GM19025 (cell line): Measurements from ENCODE around the gene GRID2.
"Not testable (repeated sequence)": the region's sequence is repeated elsewhere in the genome, so short reads cannot be mapped to it uniquely, and the experiment has no call there.

Experiments used
- ATAC-seq: cut with Tn5 transposase; IDR thresholded peaks from one replicate; pipeline ENCODE4 v1.9.1; 2021; ENCODE audit warnings: mild to moderate bottlenecking, low read depth, moderate library complexity; ENCODE audit not compliant: unreplicated experiment

The GRID2 gene

DNA sequence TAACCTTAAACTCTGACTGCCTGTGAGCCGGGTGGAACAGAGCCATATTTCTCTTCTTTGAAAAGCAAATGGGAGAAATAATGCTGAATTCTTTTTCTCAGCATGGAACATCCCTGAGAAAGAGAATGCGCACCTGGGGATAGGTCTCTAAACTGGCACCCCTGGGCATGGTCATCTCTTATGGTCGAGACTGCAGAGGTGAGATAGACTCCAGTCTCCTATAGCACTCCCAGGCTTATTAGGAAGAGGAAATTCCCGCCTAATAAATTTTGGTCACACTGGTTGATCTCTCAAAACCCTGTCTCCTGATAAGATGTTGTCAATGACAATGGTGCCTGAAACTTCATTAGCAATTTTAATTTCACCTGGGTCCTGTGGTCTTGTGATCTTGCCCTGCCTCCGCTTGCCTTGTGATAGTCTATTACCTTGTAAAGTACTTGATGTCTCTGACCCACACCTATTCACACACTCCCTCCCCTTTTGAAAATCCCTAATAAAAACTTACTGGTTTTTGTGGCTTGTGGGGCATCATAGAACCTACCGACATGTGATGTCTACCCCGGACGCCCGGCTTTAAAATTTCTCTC, 1062.5 kb downstream of the GRID2 start:
- not testable (repeated sequence) for ATAC-seq

DNA sequence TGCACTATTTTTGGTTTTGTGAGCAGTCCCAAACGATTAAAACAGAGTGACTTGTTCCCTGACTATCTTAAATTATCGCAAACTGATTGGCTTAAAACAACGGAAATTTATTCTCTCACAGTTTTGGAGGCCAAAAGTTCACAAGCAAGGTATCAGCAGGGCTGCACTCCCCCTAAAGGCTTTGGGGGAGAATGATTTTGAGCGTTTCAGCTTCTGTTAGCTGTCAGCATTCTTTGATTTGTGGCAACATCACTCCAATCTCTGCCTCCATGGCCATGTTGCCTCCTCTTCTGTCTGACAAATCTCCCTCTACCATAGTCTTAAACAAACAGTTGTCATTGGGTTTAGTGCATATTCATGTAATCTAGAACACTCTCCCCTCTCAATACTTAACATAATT, 1065.2 kb downstream of the GRID2 start:
- ATAC-seq: no peak

DNA sequence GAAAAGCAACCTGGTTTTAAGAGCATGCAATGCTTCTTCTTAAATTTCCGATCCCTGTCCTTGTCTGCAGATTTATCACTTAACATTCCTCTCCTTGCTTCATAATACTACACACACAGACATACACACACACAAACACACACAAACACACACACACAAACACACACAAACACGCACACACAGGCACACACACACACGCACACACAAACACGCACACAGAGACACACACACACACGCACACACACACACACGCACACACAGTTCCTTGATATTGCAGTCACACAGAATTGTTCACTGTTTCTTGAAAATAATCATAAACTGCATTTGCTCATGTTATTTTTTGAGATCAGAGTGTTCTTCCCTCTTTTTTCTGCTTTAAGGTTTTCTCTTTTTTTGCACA, 1066.5 kb downstream of the GRID2 start:
- no peak for ATAC-seq

DNA sequence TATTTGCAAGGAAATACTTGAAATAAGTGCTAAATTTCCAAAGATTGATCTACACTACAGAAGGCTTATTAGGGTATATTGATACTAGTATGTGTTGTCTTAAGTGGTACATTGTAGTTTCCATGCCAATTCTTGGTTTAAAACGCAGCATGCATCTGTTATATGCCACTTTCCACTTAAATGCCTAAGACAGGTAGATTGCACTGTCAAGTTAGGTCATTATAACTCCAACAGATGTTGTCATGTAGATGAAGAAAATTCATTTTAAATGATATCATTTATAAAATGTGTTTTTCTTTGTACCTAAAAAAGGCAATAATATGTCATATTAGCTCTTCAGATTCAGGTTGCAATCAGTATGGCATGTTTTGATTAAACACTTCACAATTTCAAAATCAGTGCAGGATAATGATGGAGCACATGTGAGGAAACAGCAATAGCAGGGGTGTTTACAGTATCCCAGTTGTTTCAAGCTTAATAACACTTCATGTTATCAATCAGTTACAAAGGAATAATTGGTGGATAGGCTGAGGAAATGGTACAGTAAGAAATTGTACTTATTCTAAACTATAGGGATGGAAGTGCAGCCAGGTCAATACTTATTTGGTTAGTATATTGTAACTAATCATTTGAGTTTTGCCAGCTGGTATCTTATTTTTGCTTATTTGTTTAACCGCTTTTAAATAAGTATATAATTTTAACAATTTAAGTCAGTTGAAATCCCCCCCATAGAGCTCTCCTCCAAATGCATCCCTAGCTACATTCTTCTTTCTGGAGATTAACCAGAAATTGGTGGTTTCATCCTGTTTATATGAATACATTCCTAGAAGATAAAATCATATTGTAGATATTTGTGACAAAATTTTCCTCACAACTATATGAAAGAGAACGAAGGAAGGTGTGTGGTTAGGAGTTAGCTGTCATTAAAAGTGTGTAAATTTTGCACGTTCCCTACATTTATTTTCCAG, 1070.4 kb downstream of the GRID2 start:
- no peak for ATAC-seq

DNA sequence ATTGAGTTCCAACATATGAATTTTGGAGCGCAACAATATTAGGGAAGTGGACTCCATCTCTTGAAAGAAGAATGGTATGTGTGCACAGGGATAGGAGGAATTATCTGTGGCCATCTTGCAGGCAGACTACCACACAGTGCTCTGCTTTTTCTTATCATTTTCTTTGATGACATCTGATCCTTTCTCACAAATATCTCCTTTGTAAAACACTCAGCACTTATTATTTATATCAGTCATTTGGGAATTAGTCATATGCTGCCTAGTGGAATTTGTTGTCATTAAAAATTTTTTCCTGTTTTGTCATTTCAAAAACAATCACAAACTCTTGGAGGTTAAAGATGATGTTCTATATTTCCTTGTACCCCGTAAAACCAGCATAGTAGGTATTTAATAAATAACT, 1080.5 kb downstream of the GRID2 start:
- ATAC-seq: no peak

DNA sequence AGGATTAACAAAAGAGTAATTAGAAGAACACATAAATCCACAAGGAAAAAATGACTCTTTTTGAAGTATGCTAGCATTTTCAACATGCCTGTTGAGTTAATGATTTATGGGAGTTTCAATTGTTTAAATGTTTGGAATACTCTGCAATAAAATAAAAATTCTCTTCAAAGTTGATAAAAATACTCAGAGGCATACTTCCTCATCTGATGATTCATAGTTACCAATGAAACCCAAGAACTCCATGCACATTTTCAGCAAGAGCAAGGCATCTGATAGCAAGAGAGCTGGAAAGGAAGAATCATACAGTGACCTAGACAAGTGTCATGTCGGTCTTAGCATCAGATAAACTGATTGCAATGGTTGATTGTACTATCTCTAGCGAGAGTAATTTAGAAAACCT, 1081.1 kb downstream of the GRID2 start:
- ATAC-seq: no peak

DNA sequence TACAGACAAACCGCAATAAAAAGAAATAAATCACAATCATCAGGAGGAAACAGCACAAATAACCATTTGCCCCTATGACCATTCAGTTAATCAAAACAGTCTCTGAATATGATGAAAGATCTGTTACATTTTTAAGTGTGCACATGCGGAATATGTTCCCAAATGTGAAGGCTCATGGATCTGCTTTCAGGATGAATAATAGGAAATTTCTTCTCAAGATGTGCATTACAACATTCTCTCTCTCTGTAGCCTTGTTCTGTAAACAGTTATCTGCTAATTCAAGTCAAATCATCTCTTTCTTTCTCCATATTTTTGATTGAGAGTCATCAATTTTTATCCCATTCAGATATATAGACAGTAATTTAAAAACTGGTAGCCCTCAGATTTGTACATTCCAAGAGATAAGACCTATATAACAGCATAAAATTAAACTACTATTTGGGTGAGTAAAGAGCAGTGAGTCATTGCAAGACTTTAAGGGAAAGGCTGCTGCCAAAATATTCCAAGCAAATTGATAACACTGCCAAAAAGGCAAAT, 1090.8 kb downstream of the GRID2 start:
- ATAC-seq: no peak

DNA sequence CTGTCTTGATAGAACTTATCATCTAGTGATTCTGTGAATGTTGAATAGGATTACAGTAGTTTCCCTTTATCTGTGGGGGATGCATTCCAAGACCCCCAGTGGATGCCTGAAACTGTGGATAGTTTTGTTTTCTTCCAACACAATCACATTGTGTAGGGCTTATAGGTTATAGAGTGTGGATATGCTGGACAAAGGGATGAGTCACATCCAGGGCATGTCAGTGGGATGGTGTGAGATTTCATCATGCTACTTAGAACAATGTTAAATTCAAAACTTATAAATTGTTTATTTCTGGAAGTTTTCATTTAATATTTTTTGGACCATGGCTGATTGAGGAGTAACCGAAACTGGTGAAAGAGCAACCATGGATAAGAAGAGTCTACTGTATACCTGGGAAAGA, 1092.5 kb downstream of the GRID2 start:
- ATAC-seq: no peak

DNA sequence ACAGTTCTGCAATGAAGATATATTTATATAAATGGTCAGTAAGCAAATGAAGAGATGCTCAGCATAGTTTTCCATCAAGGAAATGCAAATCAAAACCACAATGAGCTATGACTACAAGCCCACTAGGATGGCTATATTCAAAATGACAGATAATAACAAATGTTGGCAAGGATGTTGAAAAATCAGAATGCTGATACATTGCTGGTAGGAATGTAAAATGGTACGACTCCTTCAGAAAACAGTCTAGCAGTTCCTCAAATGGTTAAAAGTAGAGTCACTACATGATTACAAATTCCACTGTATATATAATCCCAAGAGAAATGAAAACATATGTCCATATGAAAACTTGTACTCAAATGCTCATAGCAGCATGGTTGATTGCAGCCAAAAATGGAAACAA, 1099.8 kb downstream of the GRID2 start:
- ATAC-seq: no peak

DNA sequence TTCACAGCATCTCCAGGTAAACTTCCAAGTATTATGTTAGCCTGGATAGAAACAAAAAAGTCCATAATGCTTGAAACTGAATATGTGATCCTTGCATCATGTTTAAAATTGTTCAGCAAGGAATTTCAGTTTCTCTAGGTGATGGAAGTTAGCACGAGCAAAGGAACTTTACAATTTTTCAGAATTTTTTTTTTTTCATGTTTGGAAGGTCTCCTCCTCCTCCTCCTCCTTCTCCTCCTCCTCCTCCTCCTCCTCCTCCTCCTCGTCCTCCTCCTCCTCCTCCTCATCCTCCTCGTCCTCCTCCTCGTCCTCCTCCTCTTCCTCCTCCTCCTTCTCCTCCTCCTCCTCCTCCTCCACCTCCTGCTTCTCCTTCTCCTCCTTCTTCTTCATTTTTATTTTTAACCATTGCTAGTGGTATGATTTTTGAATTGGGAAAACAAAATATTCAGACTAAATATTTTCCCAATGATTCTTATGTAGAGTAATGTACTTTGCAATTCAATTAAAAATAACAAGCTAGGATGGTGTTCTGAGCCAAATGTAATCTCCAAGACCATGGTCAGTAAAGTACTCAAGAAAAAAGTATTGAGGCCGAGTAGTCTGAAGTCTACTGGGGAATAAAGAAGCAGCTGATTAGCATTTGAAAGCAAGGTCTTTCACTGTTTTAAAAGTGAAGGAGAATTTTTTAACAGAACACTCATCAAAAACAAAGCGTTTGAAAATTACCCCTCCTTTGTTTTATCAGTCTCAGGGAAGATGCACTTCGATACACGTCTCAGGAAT, 1103.9 kb downstream of the GRID2 start:
- ATAC-seq: no peak

DNA sequence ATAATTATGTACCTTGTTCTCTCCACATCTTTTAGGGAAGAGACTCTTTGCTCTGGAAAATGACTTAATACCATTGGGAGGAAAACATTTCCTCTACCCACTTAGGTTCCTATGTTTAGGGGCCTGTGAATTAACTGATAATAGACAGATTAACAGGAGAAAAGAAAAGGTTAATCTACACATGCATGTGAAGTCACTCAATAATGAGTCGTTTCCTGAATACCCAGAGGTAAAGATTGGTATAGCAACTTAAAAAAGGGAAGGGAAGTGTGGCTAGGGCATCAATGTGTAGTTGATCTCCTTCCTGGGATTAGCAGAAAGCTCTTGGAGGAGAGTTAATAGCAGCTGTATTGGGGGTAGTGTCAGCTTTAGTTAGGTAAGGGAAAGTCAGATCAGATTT, 1105.3 kb downstream of the GRID2 start:
- ATAC-seq: no peak

DNA sequence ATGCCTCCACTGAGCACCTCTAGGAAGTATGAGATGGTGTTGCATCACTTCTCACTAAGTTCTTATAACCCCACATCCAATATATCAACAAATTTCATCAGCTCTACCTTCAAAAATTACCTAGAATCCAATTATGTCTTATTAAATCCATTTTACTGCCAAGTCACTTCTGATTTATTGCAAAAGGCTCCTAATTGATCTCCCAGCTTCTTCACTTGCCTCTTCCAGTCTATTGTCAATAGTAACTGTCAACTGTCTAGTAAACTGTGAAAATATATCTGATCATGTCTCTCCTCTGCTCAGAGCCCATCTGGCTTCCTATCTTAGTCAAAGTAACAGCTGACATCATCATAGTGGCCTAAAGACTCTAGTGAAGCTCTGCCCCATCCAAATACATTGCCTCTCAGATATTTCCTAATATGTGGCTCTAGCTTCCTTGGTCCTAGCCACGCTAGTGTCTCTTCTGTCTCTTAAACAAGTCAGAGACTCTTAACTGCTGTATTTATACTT, 1110.3 kb downstream of the GRID2 start:
- no peak for ATAC-seq

DNA sequence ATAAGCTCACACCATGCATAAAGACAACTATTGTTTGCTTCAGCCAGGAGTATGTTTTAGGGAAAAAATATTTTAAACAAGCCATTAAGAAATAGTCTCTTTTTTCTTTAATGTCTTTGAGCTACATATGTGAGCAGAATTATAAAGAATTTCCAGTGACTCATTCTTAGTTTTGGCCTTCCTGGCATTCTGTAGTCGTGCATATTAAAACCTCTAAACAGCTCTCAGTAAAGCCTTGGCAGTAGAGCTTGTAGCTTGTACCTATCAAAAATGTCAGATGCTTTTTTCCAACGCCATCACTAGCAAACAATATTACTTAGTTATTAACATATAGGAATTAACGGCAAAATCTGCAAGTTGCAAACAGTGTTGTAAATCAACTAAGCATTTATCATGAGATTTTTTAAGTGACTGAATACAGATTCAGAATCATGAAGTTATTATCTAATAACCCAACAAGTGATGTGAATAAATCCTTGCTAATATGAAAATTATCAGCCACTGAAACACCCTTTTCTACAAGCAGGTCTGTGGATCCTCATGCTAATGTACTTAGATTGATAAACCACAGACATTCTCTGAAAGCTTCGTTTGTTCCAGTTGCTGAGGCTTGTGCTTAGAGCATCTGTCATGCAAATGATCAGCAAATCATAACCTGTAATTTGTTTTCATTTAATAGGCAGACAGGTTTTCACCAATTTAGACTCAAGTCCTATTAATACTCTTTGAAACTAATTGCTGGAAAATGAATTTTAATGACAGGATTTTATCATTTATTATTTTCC, 1112.8 kb downstream of the GRID2 start:
- ATAC-seq: no peak

DNA sequence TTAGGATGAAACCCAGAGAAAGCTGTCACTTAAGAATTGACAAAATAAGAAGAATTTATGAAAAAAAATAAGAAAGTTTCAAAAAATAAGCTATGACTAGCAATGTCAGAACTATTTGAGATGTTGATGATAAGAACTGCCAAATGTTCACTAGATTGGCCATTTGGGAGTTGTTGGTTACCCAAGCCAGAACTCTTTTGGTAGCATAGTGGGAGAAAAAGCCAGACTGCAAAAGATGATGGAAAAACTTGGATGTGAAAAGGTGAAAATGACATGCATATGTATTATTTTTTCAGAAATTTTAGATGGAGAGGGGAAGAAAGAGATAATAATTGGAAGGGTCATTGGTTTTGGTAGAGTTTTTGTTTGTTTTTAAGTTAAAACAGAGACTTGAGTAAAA, 1127.6 kb downstream of the GRID2 start:
- ATAC-seq: no peak

DNA sequence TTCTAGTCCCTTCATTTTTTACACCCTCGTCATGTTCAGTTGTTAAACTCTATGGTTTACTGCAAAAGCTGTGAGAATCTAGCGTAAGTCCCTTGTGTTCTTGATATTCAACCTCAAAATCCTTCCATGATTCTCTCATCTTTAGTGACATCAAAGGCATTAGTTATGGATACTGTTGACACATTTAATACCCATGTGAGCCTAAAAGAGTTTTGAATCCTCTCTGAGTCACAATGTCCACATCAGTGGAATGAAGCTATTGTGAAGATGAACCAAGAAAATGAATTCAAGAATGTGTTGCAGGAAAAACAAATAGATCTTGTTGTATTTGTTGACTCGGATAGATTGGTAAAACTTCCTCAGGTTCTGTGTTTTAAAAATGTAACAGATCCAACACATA, 1130.1 kb downstream of the GRID2 start:
- ATAC-seq: no peak

DNA sequence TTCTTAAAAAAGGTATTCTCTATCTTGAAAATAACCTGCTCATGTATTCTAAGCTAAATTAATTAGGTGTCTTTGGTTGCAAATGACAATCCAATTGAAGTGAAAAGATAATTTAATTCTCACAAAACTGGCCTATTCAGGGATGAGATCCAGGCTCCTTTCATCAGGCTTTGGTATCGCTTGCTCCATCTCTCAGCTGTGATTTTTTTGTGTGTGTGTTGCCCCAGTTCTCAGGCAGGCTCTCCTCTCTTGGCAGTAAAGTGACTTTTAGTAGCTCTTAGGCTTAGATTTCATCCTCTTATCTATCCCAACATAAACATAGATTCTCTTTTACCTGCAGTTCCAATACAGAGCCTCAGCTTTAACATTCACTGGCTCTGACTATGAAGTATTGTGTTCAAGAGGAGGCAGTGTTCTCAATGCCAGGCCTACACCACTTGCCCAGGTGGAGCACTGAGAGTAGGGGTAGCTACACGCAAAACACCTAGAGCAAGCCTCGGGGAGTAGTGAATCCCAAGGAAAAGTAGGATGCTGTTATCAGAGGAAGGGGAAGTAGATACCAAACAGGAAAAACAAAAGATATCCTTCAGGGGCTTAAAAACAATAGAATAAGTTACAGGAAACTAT, 1132.3 kb downstream of the GRID2 start:
- ATAC-seq: no peak

DNA sequence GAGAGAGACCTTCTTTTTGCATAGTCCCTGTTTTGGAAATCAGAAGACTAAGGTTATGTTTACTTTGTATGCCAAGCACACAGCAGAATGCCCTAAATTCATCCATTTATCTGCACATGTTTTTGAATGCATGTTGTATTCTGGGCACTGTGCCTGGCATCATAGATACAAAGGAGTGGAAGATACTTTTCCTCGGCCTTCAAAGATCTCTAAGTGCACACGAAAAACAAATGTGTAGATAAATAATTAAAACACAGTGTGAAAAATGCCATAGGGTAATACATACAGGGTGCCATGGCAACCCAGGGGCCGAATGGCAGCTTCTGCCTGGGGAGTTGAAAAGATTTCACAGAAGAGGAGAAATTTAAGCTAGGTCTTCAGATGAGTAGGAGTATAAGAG, 1134.2 kb downstream of the GRID2 start:
- no peak for ATAC-seq

DNA sequence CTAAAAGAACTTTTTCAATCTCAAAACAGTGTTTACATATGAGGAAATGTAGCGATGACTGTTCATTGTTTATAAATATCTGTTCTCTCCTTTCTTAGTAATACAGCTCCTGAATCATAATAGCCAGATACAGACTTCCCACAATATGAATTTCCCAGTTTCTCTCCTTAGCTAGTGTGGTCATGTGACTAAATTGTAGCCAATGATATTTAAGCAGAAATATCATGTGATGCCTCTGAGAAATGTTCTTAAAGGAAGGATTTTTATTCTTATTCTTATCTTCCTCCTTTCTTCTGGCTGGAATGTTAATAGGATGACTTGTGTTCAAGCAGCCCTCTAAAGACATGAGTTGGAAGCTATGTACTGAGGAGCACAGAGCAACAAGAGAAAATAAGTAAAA, 1141.1 kb downstream of the GRID2 start:
- no peak for ATAC-seq

DNA sequence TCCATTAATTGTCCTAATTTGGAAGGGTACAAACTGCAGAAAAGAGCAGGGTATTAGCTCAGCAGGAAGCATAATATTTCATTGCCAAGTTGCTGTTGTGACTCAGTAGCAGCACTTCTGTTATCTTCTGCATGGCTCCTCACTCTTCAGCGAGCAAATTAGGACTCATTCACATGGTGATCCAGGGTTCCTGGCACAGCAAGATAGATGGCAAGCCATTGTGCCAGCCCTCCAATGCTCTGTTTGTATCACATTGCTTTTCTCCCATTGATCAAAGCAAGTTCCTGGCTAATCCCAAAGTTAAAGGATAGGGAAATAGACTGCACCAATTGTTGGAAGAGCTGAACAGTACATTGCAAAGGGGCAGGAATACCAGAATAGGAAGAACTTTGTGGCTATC, 1142.3 kb downstream of the GRID2 start:
- ATAC-seq: no peak
